IMR-90 (cell line): ENCODE measurements around the gene CWF19L1. TPM values are rescaled to one million over a fixed set of nuclear protein-coding genes. Genes with fewer than 3 reads are reported as not detected.

ENCODE experiments used
- ATAC-seq: fragments of 200-7000 bp; cut with Tn5 transposase; 2 replicates; pipeline ENCODE4 v1.9.1; 2020; ENCODE audit warnings: low read depth, mild to moderate bottlenecking, moderate library complexity
- BruUV-seq: library from RNA; stranded (reverse); fragments of 400-500 nt; replicated peaks from 2 replicates; lab custom pipeline; 2021; lab: Mats Ljungman, UMichigan
- CTCF ChIA-PET: fragments of 300-600 bp; formaldehyde crosslinking; extraction: SDS; loops from one replicate; lab custom pipeline; 2021; ENCODE audit warnings: antibody characterized with exemption; lab: Yijun Ruan, JAX
- POLR2A ChIA-PET: fragments of 300-600 bp; sonication (Branson Sonifier 250); formaldehyde crosslinking; loops from one replicate; lab custom pipeline; 2022; ENCODE audit warnings: antibody characterized with exemption; ENCODE audit not compliant: unreplicated experiment; lab: Charles Lee
- DNase-seq: peaks from one replicate; pipeline ENCODE4 v3.0.0; 2013
- H2AFZ ChIP-seq: replicated peaks from 2 replicates; pipeline ENCODE3; 2013; ENCODE audit warnings: low read length, mild to moderate bottlenecking; ENCODE audit not compliant: poor library complexity
- H2AK5ac ChIP-seq: 2 replicates; pipeline ENCODE4 v1.6.1; 2013; ENCODE audit warnings: low read depth, low read length, inconsistent platforms
- H2AK9ac ChIP-seq: replicated peaks from 2 replicates; pipeline ENCODE3; 2013; ENCODE audit warnings: mild to moderate bottlenecking, low read depth, low read length, moderate library complexity; ENCODE audit not compliant: poor library complexity
- H2BK120ac ChIP-seq: 2 replicates; pipeline ENCODE4 v1.6.1; 2013; ENCODE audit warnings: low read depth, low read length, inconsistent platforms
- H2BK15ac ChIP-seq: 3 replicates; pipeline ENCODE4 v1.6.1; 2013; ENCODE audit warnings: low read depth, low read length, inconsistent platforms
- H2BK20ac ChIP-seq: 2 replicates; pipeline ENCODE4 v1.6.1; 2013; ENCODE audit warnings: low read depth, mild to moderate bottlenecking, inconsistent platforms, low read length, moderate library complexity
- H2BK5ac ChIP-seq: 2 replicates; pipeline ENCODE4 v1.6.1; 2013; ENCODE audit warnings: mild to moderate bottlenecking, low read depth, low read length, inconsistent platforms; ENCODE audit not compliant: poor library complexity, severe bottlenecking
- H3K14ac ChIP-seq: replicated peaks from 2 replicates; pipeline ENCODE4 v1.6.1; 2013; ENCODE audit warnings: low read depth, low read length, inconsistent platforms
- H3K18ac ChIP-seq: 2 replicates; pipeline ENCODE4 v1.6.1; 2013; ENCODE audit warnings: low read depth, low read length, control low read depth
- H3K23ac ChIP-seq: 2 replicates; pipeline ENCODE4 v1.6.1; 2013; ENCODE audit warnings: low read depth, low read length, inconsistent platforms
- H3K27ac ChIP-seq: 2 replicates; pipeline ENCODE4 v1.5.1; 2013; ENCODE audit warnings: mild to moderate bottlenecking, control low read depth, low read length; ENCODE audit not compliant: insufficient read depth
- H3K27me3 ChIP-seq: 2 replicates; pipeline ENCODE4 v1.6.1; 2013; ENCODE audit warnings: low read length; ENCODE audit not compliant: control insufficient read depth, insufficient read depth
- H3K36me3 ChIP-seq: 2 replicates; pipeline ENCODE4 v1.6.1; 2013; ENCODE audit warnings: low read length, mixed read lengths; ENCODE audit not compliant: control insufficient read depth, insufficient read depth
- H3K4ac ChIP-seq: 2 replicates; pipeline ENCODE4 v1.6.1; 2013; ENCODE audit warnings: low read depth, low read length, inconsistent platforms
- H3K4me1 ChIP-seq: 2 replicates; pipeline ENCODE4 v1.6.1; 2013; ENCODE audit warnings: low read length, mixed read lengths; ENCODE audit not compliant: control insufficient read depth, insufficient read depth
- H3K4me2 ChIP-seq: 2 replicates; pipeline ENCODE4 v1.6.1; 2013; ENCODE audit warnings: low read depth, mild to moderate bottlenecking, control low read depth, low read length, moderate library complexity
- H3K4me3 ChIP-seq: 2 replicates; pipeline ENCODE4 v1.5.1; 2013; ENCODE audit warnings: low read depth, mild to moderate bottlenecking, control low read depth, low read length, moderate library complexity; ENCODE audit not compliant: insufficient read depth
- H3K56ac ChIP-seq: 2 replicates; pipeline ENCODE4 v1.6.1; 2013; ENCODE audit warnings: low read length, inconsistent platforms; ENCODE audit not compliant: insufficient read depth; ENCODE audit errors: extremely low read depth
- H3K79me1 ChIP-seq, 2 experiments: 2 replicates each; pipeline ENCODE4 v1.6.1; 2013; ENCODE audit warnings: low read length in 2 of 2, inconsistent platforms in 1 of 2, low read depth in 1 of 2
- H3K9ac ChIP-seq: 2 replicates; pipeline ENCODE4 v1.6.1; 2013; ENCODE audit warnings: low read depth, low read length, control low read depth
- H3K9me1 ChIP-seq: 2 replicates; pipeline ENCODE4 v1.6.1; 2013; ENCODE audit warnings: low read length, inconsistent platforms; ENCODE audit not compliant: insufficient read depth
- H3K9me3 ChIP-seq: 2 replicates; pipeline ENCODE4 v1.6.1; 2013; ENCODE audit warnings: low read length; ENCODE audit not compliant: control insufficient read depth, insufficient read depth
- H4K20me1 ChIP-seq: 2 replicates; pipeline ENCODE4 v1.6.1; 2013; ENCODE audit warnings: low read length, inconsistent platforms; ENCODE audit not compliant: insufficient read depth
- H4K5ac ChIP-seq: 2 replicates; pipeline ENCODE4 v1.6.1; 2013; ENCODE audit warnings: mild to moderate bottlenecking, low read depth, low read length, control low read depth
- H4K8ac ChIP-seq, 2 experiments: 2 replicates each; pipeline ENCODE4 v1.6.1; 2013; ENCODE audit warnings: low read depth in 2 of 2, low read length in 2 of 2, control low read depth in 1 of 2, inconsistent platforms in 1 of 2
- H4K91ac ChIP-seq: 2 replicates; pipeline ENCODE4 v1.6.1; 2013; ENCODE audit warnings: low read depth, low read length, inconsistent platforms; ENCODE audit not compliant: insufficient read depth
- BHLHE40 ChIP-seq: fragments of 150-350 bp; IDR thresholded peaks from 2 replicates; pipeline ENCODE4 v1.6.1; 2016; ENCODE audit warnings: mild to moderate bottlenecking, low read depth, low read length
- CEBPB ChIP-seq: IDR thresholded peaks from 2 replicates; pipeline ENCODE4 v1.6.1; 2012; ENCODE audit warnings: low read depth, low read length, improper control_type of control experiment
- CHD1 ChIP-seq: IDR thresholded peaks from 2 replicates; pipeline ENCODE4 v1.6.1; 2012; ENCODE audit warnings: low read depth, low read length, improper control_type of control experiment
- FOS ChIP-seq: fragments of 150-350 bp; IDR thresholded peaks from 2 replicates; pipeline ENCODE4 v1.6.1; 2016; ENCODE audit warnings: low read depth, low read length
- MAFK ChIP-seq: IDR thresholded peaks from 2 replicates; pipeline ENCODE4 v1.6.1; 2012; ENCODE audit warnings: low read depth, low read length, improper control_type of control experiment
- MAZ ChIP-seq: IDR thresholded peaks from 2 replicates; pipeline ENCODE4 v1.6.1; 2012; ENCODE audit warnings: low read depth, mild to moderate bottlenecking, low read length, improper control_type of control experiment, moderate library complexity, borderline replicate concordance
- MXI1 ChIP-seq: IDR thresholded peaks from 2 replicates; pipeline ENCODE4 v1.6.1; 2012; ENCODE audit warnings: low read depth, mild to moderate bottlenecking, low read length, moderate library complexity, borderline replicate concordance
- NFE2L2 ChIP-seq: fragments of 150-350 bp; IDR thresholded peaks from 2 replicates; pipeline ENCODE4 v1.6.1; 2016; ENCODE audit warnings: low read depth, mild to moderate bottlenecking, low read length
- POLR2A ChIP-seq: IDR thresholded peaks from 2 replicates; pipeline ENCODE4 v1.6.1; 2012; ENCODE audit warnings: mild to moderate bottlenecking, low read depth, low read length
- RAD21 ChIP-seq: IDR thresholded peaks from 2 replicates; pipeline ENCODE4 v1.6.1; 2012; ENCODE audit warnings: low read length, improper control_type of control experiment
- RCOR1 ChIP-seq: IDR thresholded peaks from 2 replicates; pipeline ENCODE4 v1.6.1; 2012; ENCODE audit warnings: mild to moderate bottlenecking, low read length, improper control_type of control experiment; ENCODE audit not compliant: insufficient replicate concordance
- RFX5 ChIP-seq: IDR thresholded peaks from 2 replicates; pipeline ENCODE4 v1.8.0; 2012; ENCODE audit warnings: low read depth, mild to moderate bottlenecking, low read length, moderate library complexity
- SMC3 ChIP-seq: fragments of 150-350 bp; IDR thresholded peaks from 2 replicates; pipeline ENCODE4 v1.6.1; 2016; ENCODE audit warnings: low read depth, mild to moderate bottlenecking, antibody characterized with exemption, low read length, moderate library complexity
- WGBS, 2 experiments: methylation state at CpG; one replicate each; pipeline versions ENCODE4 v1.1.5 to v1.1.7; 2013; ENCODE audit warnings: missing lambda C conversion rate in 2 of 2; ENCODE audit not compliant: insufficient read length in 1 of 2; ENCODE audit errors: extremely low coverage in 2 of 2; 5-methylcytosine and 5-hydroxymethylcytosine counted together
- dilution Hi-C: fragments of 300-500 bp; cut with HindIII; formaldehyde crosslinking; loops from one replicate; pipeline ENCODE4 v1.14.3; 2018; ENCODE audit warnings: low sequenced_read_pairs; ENCODE audit not compliant: unreplicated experiment
- in situ Hi-C: fragments of 300-500 bp; cut with MboI; formaldehyde crosslinking; loops from 3 replicates; pipeline ENCODE4 v1.14.3; 2019; ENCODE audit warnings: low sequenced_read_pairs, inconsistent platforms, mixed read lengths
- intact Hi-C: fragments of 100-400 bp; cut with micrococcal nuclease; formaldehyde crosslinking; loops from 2 replicates; pipeline ENCODE4 v1.10.0; 2022
- polyA plus RNA-seq, 3 experiments: library from polyadenylated mRNA; depleted of rRNA; stranded (reverse); fragments of >200 nt; gene quantifications; 2 replicates each; pipeline ENCODE4 v1.2.3, GENCODE V29; 2012; ENCODE audit warnings: low replicate concordance in 1 of 3
- total RNA-seq: library from RNA; depleted of rRNA; stranded (reverse); fragments of >200 nt; gene quantifications from 2 replicates; pipeline ENCODE4 v1.2.3, GENCODE V29; 2012
- TF ChIP-seq, protein P1 (sequence below): fragments of 150-350 bp; IDR thresholded peaks from 2 replicates; pipeline ENCODE4 v1.6.1; 2016; ENCODE audit warnings: low read depth, mild to moderate bottlenecking, low read length, moderate library complexity, borderline replicate concordance
- TF ChIP-seq, protein P2 (sequence below): conservative IDR thresholded peaks from 2 replicates; pipeline ENCODE4 v1.5.1; 2012; ENCODE audit warnings: mild to moderate bottlenecking, low read depth, low read length, improper control_type of control experiment
- TF ChIP-seq, protein P3 (sequence below): fragments of 150-350 bp; IDR thresholded peaks from 2 replicates; pipeline ENCODE4 v1.6.1; 2017; ENCODE audit warnings: mild to moderate bottlenecking, antibody characterized with exemption, low read length, low read depth

Gene CWF19L1
- total and polyA plus RNA-seq, 2 of the 4 experiments (the other 2 are of a cell fraction) = 10.2 to 30.8 TPM

DNA sequence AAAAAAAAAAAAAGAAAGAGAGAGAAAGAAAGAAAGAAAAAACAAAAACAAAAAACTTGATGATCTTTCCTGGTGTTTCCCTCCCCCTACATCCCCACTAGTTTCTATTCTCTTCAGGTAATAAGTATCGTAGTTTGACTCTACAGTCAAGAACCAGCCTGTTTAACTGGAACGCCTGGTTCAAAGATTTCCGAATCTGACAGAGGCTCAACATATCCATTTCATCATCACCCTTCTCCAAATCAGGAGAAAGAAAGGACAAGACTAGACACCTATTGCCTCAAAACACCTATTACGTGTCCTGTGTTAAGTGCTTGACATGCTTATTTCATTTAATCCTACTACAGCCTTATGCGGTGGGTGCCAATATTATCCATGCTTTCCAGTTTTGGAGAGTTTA, 39.4 kb upstream of the CWF19L1 start:
- H3K36me3 ChIP-seq = no peaks in the 10 kb centered on the region
- no peak overlapping the region for H3K4me3 ChIP-seq
- no peak overlapping the region for H3K56ac ChIP-seq
- H2AFZ ChIP-seq = no peak overlapping the region
- WGBS, 2 experiments = 96% methylated on average over 3 of the region's 5 CpGs; no CpG with 5 or more reads in 1 of the 2 experiments
- H3K4me1 ChIP-seq = no peaks in the 10 kb centered on the region
- H2BK15ac ChIP-seq = no peak overlapping the region
- CTCF ChIA-PET = no interaction called here
- H4K8ac ChIP-seq = no peak overlapping the region
- no peaks in the 10 kb centered on the region for H3K9me3 ChIP-seq
- no peak for TF ChIP-seq CEBPB
- no peak for TF ChIP-seq BHLHE40
- TF ChIP-seq, protein P1, sequence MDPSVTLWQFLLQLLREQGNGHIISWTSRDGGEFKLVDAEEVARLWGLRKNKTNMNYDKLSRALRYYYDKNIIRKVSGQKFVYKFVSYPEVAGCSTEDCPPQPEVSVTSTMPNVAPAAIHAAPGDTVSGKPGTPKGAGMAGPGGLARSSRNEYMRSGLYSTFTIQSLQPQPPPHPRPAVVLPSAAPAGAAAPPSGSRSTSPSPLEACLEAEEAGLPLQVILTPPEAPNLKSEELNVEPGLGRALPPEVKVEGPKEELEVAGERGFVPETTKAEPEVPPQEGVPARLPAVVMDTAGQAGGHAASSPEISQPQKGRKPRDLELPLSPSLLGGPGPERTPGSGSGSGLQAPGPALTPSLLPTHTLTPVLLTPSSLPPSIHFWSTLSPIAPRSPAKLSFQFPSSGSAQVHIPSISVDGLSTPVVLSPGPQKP = no peak
- TF ChIP-seq NFE2L2 = no peak
- TF ChIP-seq SMC3 = no peak
- no peak for TF ChIP-seq MXI1
- TF ChIP-seq CHD1 = no peak
- TF ChIP-seq RCOR1 = no peak
- TF ChIP-seq, protein P2, sequence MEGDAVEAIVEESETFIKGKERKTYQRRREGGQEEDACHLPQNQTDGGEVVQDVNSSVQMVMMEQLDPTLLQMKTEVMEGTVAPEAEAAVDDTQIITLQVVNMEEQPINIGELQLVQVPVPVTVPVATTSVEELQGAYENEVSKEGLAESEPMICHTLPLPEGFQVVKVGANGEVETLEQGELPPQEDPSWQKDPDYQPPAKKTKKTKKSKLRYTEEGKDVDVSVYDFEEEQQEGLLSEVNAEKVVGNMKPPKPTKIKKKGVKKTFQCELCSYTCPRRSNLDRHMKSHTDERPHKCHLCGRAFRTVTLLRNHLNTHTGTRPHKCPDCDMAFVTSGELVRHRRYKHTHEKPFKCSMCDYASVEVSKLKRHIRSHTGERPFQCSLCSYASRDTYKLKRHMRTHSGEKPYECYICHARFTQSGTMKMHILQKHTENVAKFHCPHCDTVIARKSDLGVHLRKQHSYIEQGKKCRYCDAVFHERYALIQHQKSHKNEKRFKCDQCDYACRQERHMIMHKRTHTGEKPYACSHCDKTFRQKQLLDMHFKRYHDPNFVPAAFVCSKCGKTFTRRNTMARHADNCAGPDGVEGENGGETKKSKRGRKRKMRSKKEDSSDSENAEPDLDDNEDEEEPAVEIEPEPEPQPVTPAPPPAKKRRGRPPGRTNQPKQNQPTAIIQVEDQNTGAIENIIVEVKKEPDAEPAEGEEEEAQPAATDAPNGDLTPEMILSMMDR = no peak
- no peak for TF ChIP-seq POLR2A
- TF ChIP-seq MAFK = no peak
- TF ChIP-seq FOS = no peak
- no peak for TF ChIP-seq MAZ
- no peak for TF ChIP-seq RAD21
- TF ChIP-seq, protein P3, sequence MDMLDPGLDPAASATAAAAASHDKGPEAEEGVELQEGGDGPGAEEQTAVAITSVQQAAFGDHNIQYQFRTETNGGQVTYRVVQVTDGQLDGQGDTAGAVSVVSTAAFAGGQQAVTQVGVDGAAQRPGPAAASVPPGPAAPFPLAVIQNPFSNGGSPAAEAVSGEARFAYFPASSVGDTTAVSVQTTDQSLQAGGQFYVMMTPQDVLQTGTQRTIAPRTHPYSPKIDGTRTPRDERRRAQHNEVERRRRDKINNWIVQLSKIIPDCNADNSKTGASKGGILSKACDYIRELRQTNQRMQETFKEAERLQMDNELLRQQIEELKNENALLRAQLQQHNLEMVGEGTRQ = no peak
- no peak for TF ChIP-seq RFX5
- no peak overlapping the region for H3K9ac ChIP-seq
- no peak overlapping the region for H3K23ac ChIP-seq
- no TSS peak for BruUV-seq
- H4K20me1 ChIP-seq = no peaks in the 10 kb centered on the region
- POLR2A ChIA-PET = no interaction called here
- in situ Hi-C loops (loop anchor here (10.0 kb wide), 1 partner anchor 128 kb away; no protein-coding TSS in a partner anchor), dilution Hi-C loops (no loop called here), intact Hi-C loops (loop anchor here (10.0 kb wide), 1 partner anchor 198 kb away; no protein-coding TSS in a partner anchor)
- no peak overlapping the region for H2AK5ac ChIP-seq
- DNase-seq (no peak), ATAC-seq (no peak)
- H3K27ac ChIP-seq = no peak overlapping the region
- H4K5ac ChIP-seq = no peak overlapping the region
- H3K14ac ChIP-seq = no peak overlapping the region
- H3K4ac ChIP-seq = no peak overlapping the region
- H2BK20ac ChIP-seq = no peak overlapping the region
- no peak overlapping the region for H2BK120ac ChIP-seq
- H3K18ac ChIP-seq = no peak overlapping the region
- H3K9me1 ChIP-seq = no peaks in the 10 kb centered on the region
- H3K4me2 ChIP-seq = no peak overlapping the region
- H4K91ac ChIP-seq = no peak overlapping the region
- H3K27me3 ChIP-seq = peaks cover 20% of the 10 kb centered on the region
- H2AK9ac ChIP-seq = no peak overlapping the region
- H3K79me1 ChIP-seq = no peaks in the 10 kb centered on the region
- no peak overlapping the region for H2BK5ac ChIP-seq
